Measurements from ENCODE around the gene SLC15A1. TPM values are rescaled to one million over a fixed set of nuclear protein-coding genes. Genes with fewer than 3 reads are reported as not detected.

The SLC15A1 gene
- total and polyA plus RNA-seq, 2 donors (not counting 1 experiment from before 2014, with no cell fraction given) = not detected

DNA sequence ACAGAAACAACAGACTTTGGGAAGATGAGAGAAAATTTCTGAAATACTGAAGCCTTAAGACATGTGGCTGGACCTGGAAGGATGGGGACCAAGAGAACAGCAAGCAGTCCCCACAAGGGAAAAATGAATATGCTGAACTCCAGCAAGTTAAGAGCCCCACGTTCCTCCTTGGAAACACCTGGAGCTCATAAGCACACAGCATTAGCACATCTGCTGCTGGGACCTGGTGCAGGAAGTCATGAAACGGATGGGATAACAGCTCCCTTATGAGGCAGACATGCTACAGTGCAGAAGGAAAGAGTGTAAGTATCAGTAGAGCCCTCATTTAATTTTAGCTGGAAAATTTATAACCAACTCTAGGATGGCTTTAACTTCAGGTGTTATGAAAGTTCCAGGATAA is 67.3 kb downstream of the SLC15A1 start:
- H3K4me3 Mint-ChIP-seq = no peak overlapping the region

DNA sequence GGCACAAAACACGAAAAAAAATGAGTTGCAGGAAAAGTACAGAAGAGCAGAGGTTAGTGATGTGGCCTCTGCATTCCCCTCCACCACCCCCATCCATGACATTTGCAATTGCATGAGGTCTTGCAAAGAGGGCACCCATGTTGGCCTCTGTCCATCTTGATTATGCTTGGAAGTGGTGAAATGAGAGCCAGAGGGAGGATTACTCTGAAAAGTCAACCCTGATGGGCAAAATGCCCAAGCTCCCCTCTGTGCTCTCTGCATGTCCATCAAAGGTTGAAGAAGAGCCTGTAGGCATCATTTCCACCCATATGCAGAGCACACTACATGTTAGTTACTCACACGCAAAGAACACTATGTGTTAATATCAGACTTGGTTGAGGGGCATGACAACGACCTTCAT is 71.4 kb downstream of the SLC15A1 start:
- ATAC-seq (ENCODE audit: low read depth) (no peak), DNase-seq (no peak)
- Histone ChIP-seq H3K9ac (ENCODE audit: low read length) (no peak overlapping the region), H3K9me3 (ENCODE audit: control extremely low read depth in 1 of 3, control insufficient read depth in 2 of 3, insufficient read depth in 1 of 3, low read length in 2 of 3) (no peaks in the 10 kb centered on the region), H3K4me2 (replicated peaks; ENCODE audit: low read depth, low read length, poor library complexity, severe bottlenecking) (no peak overlapping the region), H3K36me3 (replicated peaks in 1 of 2; ENCODE audit: control extremely low read depth in 1 of 2, control insufficient read depth in 1 of 2, extremely low read depth in 1 of 2, insufficient read depth in 2 of 2, low read length in 1 of 2) (no peaks in the 10 kb centered on the region), H3K27me3 (replicated peaks in 1 of 4; ENCODE audit: control extremely low read depth in 1 of 4, control insufficient read depth in 3 of 4, insufficient read depth in 4 of 4, low read length in 3 of 4) (no peaks in the 10 kb centered on the region), H2AFZ (ENCODE audit: insufficient read depth, low read depth, low read length, poor library complexity, severe bottlenecking) (no peak overlapping the region), H3K79me2 (ENCODE audit: control insufficient read depth, insufficient read depth, low read length) (no peaks in the 10 kb centered on the region), H4K20me1 (ENCODE audit: control insufficient read depth, insufficient read depth, low read length, poor library complexity, severe bottlenecking) (no peaks in the 10 kb centered on the region), H3K27ac (ENCODE audit: low read length in 2 of 2) (no peak overlapping the region), H3K4me1 (ENCODE audit: control insufficient read depth in 2 of 2, insufficient read depth in 2 of 2, low read length in 2 of 2) (no peaks in the 10 kb centered on the region), H3K4me3 (ENCODE audit: control extremely low read depth in 1 of 5, extremely low read depth in 1 of 5, insufficient read depth in 1 of 5, low read depth in 2 of 5, low read length in 4 of 5) (no peak overlapping the region)
- POLR2A ChIA-PET = no interaction called here
- 100% methylated on average over 1 of the region's 3 CpGs for WGBS (ENCODE audit: insufficient coverage)
- Mint-ChIP-seq H3K27me3 (peaks cover 4% of the 10 kb centered on the region), H3K27ac (no peak overlapping the region), H3K9me3 (ENCODE audit: insufficient read depth) (no peaks in the 10 kb centered on the region), H3K4me3 (no peak overlapping the region), H3K4me1 (no peaks in the 10 kb centered on the region)
- CTCF ChIA-PET = no interaction called here
- TF ChIP-seq, protein P1, sequence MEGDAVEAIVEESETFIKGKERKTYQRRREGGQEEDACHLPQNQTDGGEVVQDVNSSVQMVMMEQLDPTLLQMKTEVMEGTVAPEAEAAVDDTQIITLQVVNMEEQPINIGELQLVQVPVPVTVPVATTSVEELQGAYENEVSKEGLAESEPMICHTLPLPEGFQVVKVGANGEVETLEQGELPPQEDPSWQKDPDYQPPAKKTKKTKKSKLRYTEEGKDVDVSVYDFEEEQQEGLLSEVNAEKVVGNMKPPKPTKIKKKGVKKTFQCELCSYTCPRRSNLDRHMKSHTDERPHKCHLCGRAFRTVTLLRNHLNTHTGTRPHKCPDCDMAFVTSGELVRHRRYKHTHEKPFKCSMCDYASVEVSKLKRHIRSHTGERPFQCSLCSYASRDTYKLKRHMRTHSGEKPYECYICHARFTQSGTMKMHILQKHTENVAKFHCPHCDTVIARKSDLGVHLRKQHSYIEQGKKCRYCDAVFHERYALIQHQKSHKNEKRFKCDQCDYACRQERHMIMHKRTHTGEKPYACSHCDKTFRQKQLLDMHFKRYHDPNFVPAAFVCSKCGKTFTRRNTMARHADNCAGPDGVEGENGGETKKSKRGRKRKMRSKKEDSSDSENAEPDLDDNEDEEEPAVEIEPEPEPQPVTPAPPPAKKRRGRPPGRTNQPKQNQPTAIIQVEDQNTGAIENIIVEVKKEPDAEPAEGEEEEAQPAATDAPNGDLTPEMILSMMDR (IDR thresholded peaks at IDR 0.05) = no peak
- no peak for TF ChIP-seq EZH2 (IDR thresholded peaks at IDR 0.05; ENCODE audit: borderline replicate concordance, insufficient read depth, low read depth, low read length, poor library complexity, severe bottlenecking)
- intact Hi-C loops (cut with micrococcal nuclease) = no loop called here

More for the DNA sequence above, 67.3 kb downstream of the SLC15A1 start:
- peaks cover 4% of the 10 kb centered on the region for H3K27me3 Mint-ChIP-seq
- 0% methylated on average over 1 of the region's 2 CpGs for WGBS (ENCODE audit: insufficient coverage)
- no peaks in the 10 kb centered on the region for H3K4me1 Mint-ChIP-seq
- H2AFZ ChIP-seq (ENCODE audit: insufficient read depth, low read depth, low read length, poor library complexity, severe bottlenecking) = no peak overlapping the region
- CTCF ChIA-PET = no interaction called here
- no peak overlapping the region for H3K9ac ChIP-seq (ENCODE audit: low read length)
- no peaks in the 10 kb centered on the region for H3K9me3 Mint-ChIP-seq (ENCODE audit: insufficient read depth)
- H3K4me1 ChIP-seq (ENCODE audit: control insufficient read depth in 2 of 2, insufficient read depth in 2 of 2, low read length in 2 of 2) = no peaks in the 10 kb centered on the region
- TF ChIP-seq, protein P1 (IDR thresholded peaks at IDR 0.05) = no peak
- TF ChIP-seq EZH2 (IDR thresholded peaks at IDR 0.05; ENCODE audit: borderline replicate concordance, insufficient read depth, low read depth, low read length, poor library complexity, severe bottlenecking) = no peak
- no peak for ATAC-seq (ENCODE audit: low read depth)
- no peaks in the 10 kb centered on the region for H3K36me3 ChIP-seq (replicated peaks in 1 of 2; ENCODE audit: control extremely low read depth in 1 of 2, control insufficient read depth in 1 of 2, extremely low read depth in 1 of 2, insufficient read depth in 2 of 2, low read length in 1 of 2)
- no peak overlapping the region for H3K27ac ChIP-seq (ENCODE audit: low read length in 2 of 2)
- H3K27me3 ChIP-seq (replicated peaks in 1 of 4; ENCODE audit: control extremely low read depth in 1 of 4, control insufficient read depth in 3 of 4, insufficient read depth in 4 of 4, low read length in 3 of 4) = no peaks in the 10 kb centered on the region
- H3K27ac Mint-ChIP-seq = no peak overlapping the region
- POLR2A ChIA-PET = no interaction called here
- no peaks in the 10 kb centered on the region for H3K79me2 ChIP-seq (ENCODE audit: control insufficient read depth, insufficient read depth, low read length)
- intact Hi-C loops (cut with micrococcal nuclease) = no loop called here
- H4K20me1 ChIP-seq (ENCODE audit: control insufficient read depth, insufficient read depth, low read length, poor library complexity, severe bottlenecking) = no peaks in the 10 kb centered on the region
- DNase-seq = no peak
- H3K9me3 ChIP-seq (ENCODE audit: control extremely low read depth in 1 of 3, control insufficient read depth in 2 of 3, insufficient read depth in 1 of 3, low read length in 2 of 3) = no peaks in the 10 kb centered on the region
- H3K4me3 ChIP-seq (ENCODE audit: control extremely low read depth in 1 of 5, extremely low read depth in 1 of 5, insufficient read depth in 1 of 5, low read depth in 2 of 5, low read length in 4 of 5) = no peak overlapping the region
- no peak overlapping the region for H3K4me2 ChIP-seq (replicated peaks; ENCODE audit: low read depth, low read length, poor library complexity, severe bottlenecking)

All from B cell (primary cell).